GM18870 (cell line): ENCODE results near the gene MTERF2.
"Not testable (repeated sequence)": the region's sequence is repeated elsewhere in the genome, so short reads cannot be mapped to it uniquely, and the experiment has no call there.

Source experiments
- ATAC-seq: cut with Tn5 transposase; IDR thresholded peaks from one replicate; pipeline ENCODE4 v1.9.1; 2021; ENCODE audit warnings: moderate library complexity; ENCODE audit not compliant: unreplicated experiment

Gene MTERF2

GRCh38 chr12:106986625-106987389 is at the start of gene MTERF2:
TSS of gene MTERF2 (minus strand) at chr12:106987146. CDS start at chr12:106978714, 8,432 bp downstream.
- ATAC-seq = peak; percentile 82

- no peak for ATAC-seq
These were observed 48.8 kb upstream of the MTERF2 start for GRCh38 chr12:107035733-107036132.

GRCh38 chr12:107033758-107034739 is 47.1 kb upstream of the MTERF2 start:
- no peak for ATAC-seq

- ATAC-seq = no peak
These were observed 45.3 kb upstream of the MTERF2 start for GRCh38 chr12:107032266-107032665.

GRCh38 chr12:107031061-107031460 is 44.1 kb upstream of the MTERF2 start:
- ATAC-seq = no peak

- no peak for ATAC-seq
These were observed 42.1 kb upstream of the MTERF2 start for GRCh38 chr12:107029081-107029480.

GRCh38 chr12:107027636-107028053 is 40.7 kb upstream of the MTERF2 start:
- ATAC-seq = no peak

GRCh38 chr12:107026806-107027635 is 40.1 kb upstream of the MTERF2 start:
- ATAC-seq = no peak

- ATAC-seq = not testable (repeated sequence)
These were observed 39.4 kb upstream of the MTERF2 start for GRCh38 chr12:107026356-107026755.

- no peak for ATAC-seq
These were observed 38.7 kb upstream of the MTERF2 start for GRCh38 chr12:107025671-107026070.

GRCh38 chr12:107019546-107019945 is 32.6 kb upstream of the MTERF2 start:
- no peak for ATAC-seq

GRCh38 chr12:107017042-107017441 is 30.1 kb upstream of the MTERF2 start:
- no peak for ATAC-seq

- no peak for ATAC-seq
These were observed 27.1 kb upstream of the MTERF2 start for GRCh38 chr12:107014055-107014454.

- ATAC-seq = no peak
These were observed 25.9 kb upstream of the MTERF2 start for GRCh38 chr12:107012736-107013425.

- no peak for ATAC-seq
These were observed 24.6 kb upstream of the MTERF2 start for GRCh38 chr12:107011519-107011918.

GRCh38 chr12:107007411-107007810 is 20.5 kb upstream of the MTERF2 start:
- ATAC-seq = no peak

- not testable (repeated sequence) for ATAC-seq
These were observed 15.7 kb upstream of the MTERF2 start for GRCh38 chr12:107002665-107003064.

GRCh38 chr12:106999446-106999845 is 12.5 kb upstream of the MTERF2 start:
- no peak for ATAC-seq

- no peak for ATAC-seq
These were observed 11.0 kb upstream of the MTERF2 start for GRCh38 chr12:106997916-106998315.

GRCh38 chr12:106996102-106996501 is 9.2 kb upstream of the MTERF2 start:
- ATAC-seq = not testable (repeated sequence)
